Measurements from ENCODE around the gene TFPI. TPM values are rescaled to one million over a fixed set of nuclear protein-coding genes. Genes with fewer than 3 reads are reported as not detected.
A peak's percentile ranks its signal among the peaks of the same experiment; 100 is the strongest.

Gene TFPI
- total RNA-seq, 1 donor from 2014 or later: 56.6 TPM

GRCh38 chr2:187569571-187569970, 15.3 kb upstream of the TFPI start:
- no peak overlapping the region for H3K9ac ChIP-seq (ENCODE audit: low read length)
- DNase-seq (ENCODE audit: low read depth) (no peak), FAIRE-seq (peak; percentile 59)
- Mint-ChIP-seq H3K9me3 (ENCODE audit: unreplicated experiment) (peaks cover 9% of the 10 kb centered on the region), H3K27me3 (ENCODE audit: low read depth, unreplicated experiment) (no peaks in the 10 kb centered on the region), H3K4me3 (ENCODE audit: unreplicated experiment) (no peak overlapping the region), H3K36me3 (ENCODE audit: low read depth, unreplicated experiment) (no peaks in the 10 kb centered on the region), H3K27ac (ENCODE audit: unreplicated experiment) (no peak overlapping the region), H3K4me1 (ENCODE audit: low read depth, unreplicated experiment) (no peaks in the 10 kb centered on the region)
- H2AFZ ChIP-seq (ENCODE audit: low read depth, low read length): no peak overlapping the region
- no peak overlapping the region for H3K4me3 ChIP-seq (ENCODE audit: insufficient read depth, low read depth, low read length)
- H3K79me2 ChIP-seq (ENCODE audit: insufficient read depth, low read length): no peaks in the 10 kb centered on the region
- TF ChIP-seq, protein P1, sequence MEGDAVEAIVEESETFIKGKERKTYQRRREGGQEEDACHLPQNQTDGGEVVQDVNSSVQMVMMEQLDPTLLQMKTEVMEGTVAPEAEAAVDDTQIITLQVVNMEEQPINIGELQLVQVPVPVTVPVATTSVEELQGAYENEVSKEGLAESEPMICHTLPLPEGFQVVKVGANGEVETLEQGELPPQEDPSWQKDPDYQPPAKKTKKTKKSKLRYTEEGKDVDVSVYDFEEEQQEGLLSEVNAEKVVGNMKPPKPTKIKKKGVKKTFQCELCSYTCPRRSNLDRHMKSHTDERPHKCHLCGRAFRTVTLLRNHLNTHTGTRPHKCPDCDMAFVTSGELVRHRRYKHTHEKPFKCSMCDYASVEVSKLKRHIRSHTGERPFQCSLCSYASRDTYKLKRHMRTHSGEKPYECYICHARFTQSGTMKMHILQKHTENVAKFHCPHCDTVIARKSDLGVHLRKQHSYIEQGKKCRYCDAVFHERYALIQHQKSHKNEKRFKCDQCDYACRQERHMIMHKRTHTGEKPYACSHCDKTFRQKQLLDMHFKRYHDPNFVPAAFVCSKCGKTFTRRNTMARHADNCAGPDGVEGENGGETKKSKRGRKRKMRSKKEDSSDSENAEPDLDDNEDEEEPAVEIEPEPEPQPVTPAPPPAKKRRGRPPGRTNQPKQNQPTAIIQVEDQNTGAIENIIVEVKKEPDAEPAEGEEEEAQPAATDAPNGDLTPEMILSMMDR (IDR thresholded peaks at IDR 0.05; ENCODE audit: insufficient read depth, low read depth, low read length): no peak
- no peak for TF ChIP-seq EZH2 (IDR thresholded peaks at IDR 0.05; ENCODE audit: insufficient read depth, low read length)
- no peak overlapping the region for H3K27ac ChIP-seq (ENCODE audit: low read depth, low read length)
- H3K27me3 ChIP-seq (ENCODE audit: insufficient read depth, low read length): no peaks in the 10 kb centered on the region
- H3K4me2 ChIP-seq (ENCODE audit: low read length): no peak overlapping the region
- H3K36me3 ChIP-seq (ENCODE audit: insufficient read depth, low read length): no peaks in the 10 kb centered on the region
- no peaks in the 10 kb centered on the region for H3K9me3 ChIP-seq (ENCODE audit: insufficient read depth, low read depth, low read length)
- peaks cover under 1% of the 10 kb centered on the region for H3K4me1 ChIP-seq (ENCODE audit: insufficient read depth, low read length)
- H4K20me1 ChIP-seq (ENCODE audit: insufficient read depth, low read length): no peaks in the 10 kb centered on the region

GRCh38 chr2:187569042-187569441, 14.8 kb upstream of the TFPI start:
- no peak overlapping the region for H3K27ac Mint-ChIP-seq (ENCODE audit: unreplicated experiment)
- H3K36me3 Mint-ChIP-seq (ENCODE audit: low read depth, unreplicated experiment): no peaks in the 10 kb centered on the region
- no peak overlapping the region for H3K4me3 Mint-ChIP-seq (ENCODE audit: unreplicated experiment)
- Histone ChIP-seq H3K4me1 (ENCODE audit: insufficient read depth, low read length) (no peaks in the 10 kb centered on the region), H3K4me3 (ENCODE audit: insufficient read depth, low read depth, low read length) (no peak overlapping the region), H3K27me3 (ENCODE audit: insufficient read depth, low read length) (no peaks in the 10 kb centered on the region), H3K27ac (ENCODE audit: low read depth, low read length) (no peak overlapping the region), H4K20me1 (ENCODE audit: insufficient read depth, low read length) (no peaks in the 10 kb centered on the region), H3K79me2 (ENCODE audit: insufficient read depth, low read length) (no peaks in the 10 kb centered on the region), H3K4me2 (ENCODE audit: low read length) (no peak overlapping the region), H3K9me3 (ENCODE audit: insufficient read depth, low read depth, low read length) (no peaks in the 10 kb centered on the region), H3K9ac (ENCODE audit: low read length) (no peak overlapping the region), H3K36me3 (ENCODE audit: insufficient read depth, low read length) (no peaks in the 10 kb centered on the region), H2AFZ (ENCODE audit: low read depth, low read length) (no peak overlapping the region)
- H3K9me3 Mint-ChIP-seq (ENCODE audit: unreplicated experiment): peaks cover 9% of the 10 kb centered on the region
- TF ChIP-seq, protein P1 (IDR thresholded peaks at IDR 0.05; ENCODE audit: insufficient read depth, low read depth, low read length): no peak
- TF ChIP-seq EZH2 (IDR thresholded peaks at IDR 0.05; ENCODE audit: insufficient read depth, low read length): no peak
- H3K27me3 Mint-ChIP-seq (ENCODE audit: low read depth, unreplicated experiment): no peaks in the 10 kb centered on the region
- no peaks in the 10 kb centered on the region for H3K4me1 Mint-ChIP-seq (ENCODE audit: low read depth, unreplicated experiment)
- FAIRE-seq: no peak
- DNase-seq (ENCODE audit: low read depth): no peak

- no peaks in the 10 kb centered on the region for H3K79me2 ChIP-seq (ENCODE audit: insufficient read depth, low read length)
- DNase-seq (ENCODE audit: low read depth): no peak
- no peaks in the 10 kb centered on the region for H3K4me1 ChIP-seq (ENCODE audit: insufficient read depth, low read length)
- H3K4me3 ChIP-seq (ENCODE audit: insufficient read depth, low read depth, low read length): no peak overlapping the region
- H3K9me3 ChIP-seq (ENCODE audit: insufficient read depth, low read depth, low read length): no peaks in the 10 kb centered on the region
- H3K36me3 ChIP-seq (ENCODE audit: insufficient read depth, low read length): no peaks in the 10 kb centered on the region
- TF ChIP-seq EZH2 (IDR thresholded peaks at IDR 0.05; ENCODE audit: insufficient read depth, low read length): no peak
- TF ChIP-seq, protein P1 (IDR thresholded peaks at IDR 0.05; ENCODE audit: insufficient read depth, low read depth, low read length): no peak
- no peaks in the 10 kb centered on the region for H4K20me1 ChIP-seq (ENCODE audit: insufficient read depth, low read length)
- H2AFZ ChIP-seq (ENCODE audit: low read depth, low read length): no peak overlapping the region
- Mint-ChIP-seq H3K4me3 (ENCODE audit: unreplicated experiment) (no peak overlapping the region), H3K4me1 (ENCODE audit: low read depth, unreplicated experiment) (no peaks in the 10 kb centered on the region), H3K9me3 (ENCODE audit: unreplicated experiment) (peaks cover 1% of the 10 kb centered on the region), H3K27me3 (ENCODE audit: low read depth, unreplicated experiment) (no peaks in the 10 kb centered on the region), H3K27ac (ENCODE audit: unreplicated experiment) (no peak overlapping the region), H3K36me3 (ENCODE audit: low read depth, unreplicated experiment) (no peaks in the 10 kb centered on the region)
- no peak overlapping the region for H3K9ac ChIP-seq (ENCODE audit: low read length)
- FAIRE-seq: no peak
- no peak overlapping the region for H3K27ac ChIP-seq (ENCODE audit: low read depth, low read length)
- no peak overlapping the region for H3K4me2 ChIP-seq (ENCODE audit: low read length)
- H3K27me3 ChIP-seq (ENCODE audit: insufficient read depth, low read length): no peaks in the 10 kb centered on the region
Measured at GRCh38 chr2:187567126-187567525, 12.9 kb upstream of the TFPI start.
